ENCODE measurements around the gene CUL4A. TPM values are rescaled to one million over a fixed set of nuclear protein-coding genes. Genes with fewer than 3 reads are reported as not detected.

The CUL4A gene
- total and polyA plus RNA-seq, 8 donors, result 18.1 to 33.4 (median 28.9) TPM

DNA sequence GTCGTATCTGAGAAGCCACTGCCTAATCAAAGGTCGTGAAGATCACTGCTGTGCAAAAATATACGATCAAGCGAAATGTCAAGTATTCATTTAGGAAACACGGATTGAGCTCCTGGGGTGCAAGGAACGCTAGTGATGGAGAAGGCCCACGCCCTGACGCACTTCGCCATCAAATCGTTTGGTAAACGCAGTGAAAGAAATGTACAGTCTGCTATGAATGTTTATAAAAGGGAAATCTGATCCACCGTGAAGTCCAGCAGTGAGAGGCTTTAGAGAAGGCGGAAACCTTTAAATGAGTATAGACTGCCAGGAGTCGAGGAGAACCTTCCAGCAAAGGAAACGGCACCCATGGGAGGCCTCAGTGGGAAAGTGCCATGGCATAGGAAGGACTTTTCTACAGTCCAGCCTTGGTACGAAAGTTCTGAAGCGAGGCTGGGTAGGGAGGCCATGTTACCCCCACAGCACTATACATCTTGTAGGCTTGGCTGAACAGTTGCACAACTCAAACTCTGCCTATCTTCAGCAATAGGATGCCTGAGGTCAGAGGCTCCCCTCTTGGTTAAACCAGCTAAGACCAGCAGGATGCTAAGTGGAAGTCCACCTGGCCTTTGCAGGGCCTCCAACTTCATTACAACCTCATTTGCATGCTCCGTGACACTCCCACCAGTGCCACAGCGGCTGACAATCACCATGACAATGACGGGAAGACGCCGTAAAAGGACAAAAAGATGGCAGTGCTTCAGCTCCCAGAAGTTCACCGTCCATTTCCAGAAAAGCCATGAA, 21.3 kb upstream of the CUL4A start:
- FAIRE-seq (no peak), DNase-seq (no peak), ATAC-seq (no peak)
- intact Hi-C loops (cut with DNase I), result no loop called here
- H3K9me3 ChIP-seq, result no peaks in the 10 kb centered on the region
- 95% methylated on average over 23 of the region's 23 CpGs for WGBS, 2 donors
- no peak overlapping the region for H3K27ac ChIP-seq
- H3K4me1 ChIP-seq, result no peaks in the 10 kb centered on the region
- H3K36me3 ChIP-seq, result peaks cover 0 to 32% (median 0%) of the 10 kb centered on the region in 3 donors
- no peaks in the 10 kb centered on the region for H3K27me3 ChIP-seq
- no peak overlapping the region for H3K4me3 ChIP-seq
- TF ChIP-seq, protein P1, sequence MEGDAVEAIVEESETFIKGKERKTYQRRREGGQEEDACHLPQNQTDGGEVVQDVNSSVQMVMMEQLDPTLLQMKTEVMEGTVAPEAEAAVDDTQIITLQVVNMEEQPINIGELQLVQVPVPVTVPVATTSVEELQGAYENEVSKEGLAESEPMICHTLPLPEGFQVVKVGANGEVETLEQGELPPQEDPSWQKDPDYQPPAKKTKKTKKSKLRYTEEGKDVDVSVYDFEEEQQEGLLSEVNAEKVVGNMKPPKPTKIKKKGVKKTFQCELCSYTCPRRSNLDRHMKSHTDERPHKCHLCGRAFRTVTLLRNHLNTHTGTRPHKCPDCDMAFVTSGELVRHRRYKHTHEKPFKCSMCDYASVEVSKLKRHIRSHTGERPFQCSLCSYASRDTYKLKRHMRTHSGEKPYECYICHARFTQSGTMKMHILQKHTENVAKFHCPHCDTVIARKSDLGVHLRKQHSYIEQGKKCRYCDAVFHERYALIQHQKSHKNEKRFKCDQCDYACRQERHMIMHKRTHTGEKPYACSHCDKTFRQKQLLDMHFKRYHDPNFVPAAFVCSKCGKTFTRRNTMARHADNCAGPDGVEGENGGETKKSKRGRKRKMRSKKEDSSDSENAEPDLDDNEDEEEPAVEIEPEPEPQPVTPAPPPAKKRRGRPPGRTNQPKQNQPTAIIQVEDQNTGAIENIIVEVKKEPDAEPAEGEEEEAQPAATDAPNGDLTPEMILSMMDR (IDR thresholded peaks at IDR 0.05), result no peak

DNA sequence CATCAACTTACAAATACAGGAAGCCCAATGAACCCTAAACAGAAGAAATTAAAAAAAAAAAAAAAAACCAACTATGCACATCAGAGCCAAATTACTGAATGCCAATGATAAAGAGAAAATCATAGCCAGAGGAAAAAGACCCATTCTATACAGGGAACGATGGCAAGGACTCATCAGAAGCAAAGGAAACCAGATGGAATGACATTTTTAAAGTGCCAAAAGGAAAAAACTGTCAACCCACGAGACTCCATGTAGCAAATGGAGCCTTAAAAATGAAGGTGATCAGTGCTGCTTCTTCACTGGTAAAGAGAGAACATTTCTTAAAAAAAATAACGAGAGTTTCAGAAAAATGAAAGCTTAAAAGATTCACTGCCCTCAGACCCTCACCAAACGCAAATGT, 19.2 kb upstream of the CUL4A start:
- peaks cover 3 to 10% (median 5%) of the 10 kb centered on the region in 3 donors for H3K4me1 ChIP-seq
- TF ChIP-seq, protein P1 (IDR thresholded peaks at IDR 0.05), result no peak
- no peaks in the 10 kb centered on the region for H3K9me3 ChIP-seq
- H3K27me3 ChIP-seq, result no peaks in the 10 kb centered on the region
- intact Hi-C loops (cut with DNase I), result no loop called here
- H3K4me3 ChIP-seq, result no peak overlapping the region
- DNase-seq, result no peak
- H3K27ac ChIP-seq, result no peak overlapping the region
- ATAC-seq, result no peak
- WGBS, 2 donors, result 84 to 88% methylated on average over 4 of the region's 4 CpGs
- no peak for FAIRE-seq
- peaks cover 0 to 12% (median 0%) of the 10 kb centered on the region in 3 donors for H3K36me3 ChIP-seq

DNA sequence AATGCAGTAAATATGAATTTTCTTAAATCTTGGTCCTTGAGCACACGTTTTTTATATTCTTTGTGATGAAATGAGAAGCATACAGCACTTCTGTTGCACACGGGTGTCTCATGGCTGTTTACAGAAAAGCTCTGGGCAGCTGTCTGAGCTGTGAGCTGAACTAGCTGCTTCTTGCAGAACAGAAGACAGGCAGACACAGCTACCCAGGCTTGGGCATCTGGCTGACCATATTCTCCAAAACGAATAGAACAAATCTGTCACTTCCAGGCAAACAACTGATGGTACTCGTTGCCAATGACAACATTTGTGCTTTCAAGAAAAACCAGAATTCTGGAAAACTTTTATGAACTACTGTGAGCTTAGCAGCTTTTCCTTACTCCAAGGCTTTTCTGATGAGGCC, 17.1 kb upstream of the CUL4A start:
- H3K9me3 ChIP-seq, result no peaks in the 10 kb centered on the region
- ATAC-seq (no peak), DNase-seq (no peak), FAIRE-seq (no peak)
- intact Hi-C loops (cut with DNase I), result no loop called here
- no peak overlapping the region for H3K4me3 ChIP-seq
- peaks cover 4 to 10% (median 5%) of the 10 kb centered on the region in 3 donors for H3K4me1 ChIP-seq
- no peaks in the 10 kb centered on the region for H3K27me3 ChIP-seq
- 80% methylated on average over 4 of the region's 4 CpGs for WGBS, 2 donors
- H3K36me3 ChIP-seq, result peaks cover 0 to 25% (median 0%) of the 10 kb centered on the region in 3 donors
- no peak overlapping the region for H3K27ac ChIP-seq
- TF ChIP-seq, protein P1 (IDR thresholded peaks at IDR 0.05), result no peak

DNA sequence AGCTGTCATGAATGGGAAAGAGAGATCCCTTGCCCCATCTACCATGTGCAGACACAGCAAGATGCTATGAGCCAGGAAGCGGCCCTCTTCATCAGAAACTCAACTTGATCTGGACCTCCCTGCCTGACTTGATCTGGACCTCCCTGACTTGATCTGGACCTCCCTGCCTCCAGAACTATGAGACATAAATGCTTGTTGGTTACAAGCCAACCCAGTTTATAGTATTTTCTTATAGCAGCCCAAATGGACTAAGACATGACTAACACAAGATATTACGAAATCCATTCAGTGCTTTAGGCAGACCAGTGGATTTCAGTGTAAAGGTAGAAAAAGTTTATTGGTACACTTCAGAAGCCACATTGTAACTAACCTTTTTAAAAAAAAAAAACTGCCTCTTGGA, 16.5 kb upstream of the CUL4A start:
- TF ChIP-seq, protein P1 (IDR thresholded peaks at IDR 0.05), result no peak
- H3K27ac ChIP-seq, result no peak overlapping the region
- no peaks in the 10 kb centered on the region for H3K9me3 ChIP-seq
- 98% methylated on average over 2 of the region's 2 CpGs for WGBS, 2 donors
- peaks cover 4 to 10% (median 5%) of the 10 kb centered on the region in 3 donors for H3K4me1 ChIP-seq
- DNase-seq (no peak), ATAC-seq (no peak), FAIRE-seq (no peak)
- H3K27me3 ChIP-seq, result no peaks in the 10 kb centered on the region
- intact Hi-C loops (cut with DNase I), result no loop called here
- no peak overlapping the region for H3K4me3 ChIP-seq
- peaks cover 0 to 31% (median 0%) of the 10 kb centered on the region in 3 donors for H3K36me3 ChIP-seq

DNA sequence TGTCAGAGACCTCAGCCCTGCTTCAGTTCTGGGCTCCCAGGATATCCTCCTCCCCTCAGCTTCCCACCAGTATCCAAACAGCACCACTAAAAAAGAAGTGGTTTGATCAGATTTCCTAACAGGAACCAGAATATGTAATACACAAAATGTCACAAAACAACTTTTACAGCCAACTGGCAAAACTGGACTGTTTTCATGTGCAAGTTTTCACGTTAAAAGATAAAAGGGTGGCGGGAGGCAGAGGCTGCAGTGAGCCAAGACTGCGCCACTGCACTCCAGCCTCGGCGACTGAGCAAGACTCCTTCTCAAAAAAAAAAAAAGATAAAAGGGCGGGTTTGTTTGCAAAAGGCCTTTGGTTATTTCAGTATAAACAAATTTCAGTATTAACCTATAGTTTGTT, 14.1 kb upstream of the CUL4A start:
- FAIRE-seq (no peak), ATAC-seq (peak; percentile 51 to 84 (median 68)), DNase-seq (no peak)
- peak overlapping the region in 1 of 4 donors; percentile 18 for H3K27ac ChIP-seq
- no peak overlapping the region for H3K4me3 ChIP-seq
- H3K9me3 ChIP-seq, result no peaks in the 10 kb centered on the region
- peaks cover 0 to 32% (median 0%) of the 10 kb centered on the region in 3 donors for H3K36me3 ChIP-seq
- peaks cover 4 to 10% (median 5%) of the 10 kb centered on the region in 3 donors for H3K4me1 ChIP-seq
- WGBS, 2 donors, result 43 to 45% methylated on average over 6 of the region's 6 CpGs
- TF ChIP-seq, protein P1 (IDR thresholded peaks at IDR 0.05), result no peak
- no peaks in the 10 kb centered on the region for H3K27me3 ChIP-seq
- intact Hi-C loops (cut with DNase I), result no loop called here

Data from pancreas (tissue), 10 donors.